BE2C (cell line): ENCODE results near the gene UGT2A3.
"Not testable (repeated sequence)": the region's sequence is repeated elsewhere in the genome, so short reads cannot be mapped to it uniquely, and the experiment has no call there.

Source experiments
- DNase-seq: peaks from one replicate; pipeline ENCODE4 v3.0.0-alpha.2; 2020
- H3K27me3 ChIP-seq: fragments of 250-450 bp; sonication (Bioruptor Pico); 2 replicates; pipeline ENCODE4 v1.5.1; 2020; ENCODE audit warnings: mild to moderate bottlenecking
- H3K36me3 ChIP-seq: fragments of 250-450 bp; sonication (Bioruptor Pico); 2 replicates; pipeline ENCODE4 v1.5.1; 2020; ENCODE audit warnings: mild to moderate bottlenecking
- H3K4me1 ChIP-seq: fragments of 250-450 bp; sonication (Bioruptor Pico); 2 replicates; pipeline ENCODE4 v1.5.1; 2020
- H3K4me3 ChIP-seq: 2 replicates; pipeline ENCODE4 v1.5.1; 2011; ENCODE audit warnings: low read depth, low read length
- H3K9me3 ChIP-seq: fragments of 250-450 bp; sonication (Bioruptor Pico); 2 replicates; pipeline ENCODE4 v1.5.1; 2020
- CTCF ChIP-seq: IDR thresholded peaks from 2 replicates; pipeline ENCODE4 v1.5.1; 2012; ENCODE audit warnings: mild to moderate bottlenecking, low read depth, low read length

Gene UGT2A3

DNA sequence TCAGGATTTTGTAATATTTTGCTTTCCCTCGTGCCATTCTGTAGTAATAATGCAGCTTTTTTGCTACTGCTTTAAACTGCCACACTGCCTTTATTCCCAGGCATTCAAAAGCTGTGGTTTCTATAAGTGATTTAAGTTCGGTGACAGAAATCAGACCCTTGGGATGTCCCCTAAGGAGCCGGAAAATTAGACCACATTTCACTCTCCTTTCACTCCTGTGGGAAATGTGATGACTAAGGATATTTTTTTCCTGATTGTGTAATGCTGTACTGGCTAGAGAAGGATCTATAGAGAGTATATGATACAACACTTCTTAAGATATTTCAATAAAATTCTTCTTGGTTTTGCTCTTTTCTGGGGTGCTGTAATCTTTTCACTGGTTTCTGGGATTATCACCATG, 24.4 kb downstream of the UGT2A3 start:
- H3K4me1 ChIP-seq, result no peaks in the 10 kb centered on the region
- no peak for DNase-seq
- TF ChIP-seq CTCF, result no peak
- no peaks in the 10 kb centered on the region for H3K9me3 ChIP-seq
- no peaks in the 10 kb centered on the region for H3K36me3 ChIP-seq
- no peaks in the 10 kb centered on the region for H3K27me3 ChIP-seq
- H3K4me3 ChIP-seq, result no peak overlapping the region

- not testable (repeated sequence) for DNase-seq, H3K9me3 ChIP-seq, H3K4me3 ChIP-seq, H3K4me1 ChIP-seq, H3K27me3 ChIP-seq, H3K36me3 ChIP-seq
These were observed 29.4 kb downstream of the UGT2A3 start for GRCh38 chr4:68922202-68922601.

DNA sequence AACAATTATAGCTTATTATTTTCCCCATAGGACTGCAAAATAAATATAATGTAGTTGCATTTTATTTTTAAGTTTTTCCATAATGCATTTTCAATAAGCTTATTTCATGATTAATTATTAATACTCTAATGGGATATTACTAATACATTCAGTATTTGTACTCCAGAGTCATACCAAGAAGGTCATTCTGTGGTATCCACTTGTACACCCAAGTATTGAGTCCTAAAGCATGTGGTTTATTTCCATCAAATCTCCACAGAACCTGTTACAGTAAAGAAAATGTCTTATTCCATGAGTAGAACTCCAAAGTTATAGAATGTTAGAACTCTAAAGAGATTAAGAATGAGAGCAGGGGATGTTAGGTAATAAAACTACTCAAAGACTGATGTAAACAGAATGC, 30.6 kb downstream of the UGT2A3 start:
- no peaks in the 10 kb centered on the region for H3K36me3 ChIP-seq
- no peak for TF ChIP-seq CTCF
- no peaks in the 10 kb centered on the region for H3K4me1 ChIP-seq
- no peak for DNase-seq
- no peaks in the 10 kb centered on the region for H3K27me3 ChIP-seq
- H3K4me3 ChIP-seq, result no peak overlapping the region
- no peaks in the 10 kb centered on the region for H3K9me3 ChIP-seq

DNA sequence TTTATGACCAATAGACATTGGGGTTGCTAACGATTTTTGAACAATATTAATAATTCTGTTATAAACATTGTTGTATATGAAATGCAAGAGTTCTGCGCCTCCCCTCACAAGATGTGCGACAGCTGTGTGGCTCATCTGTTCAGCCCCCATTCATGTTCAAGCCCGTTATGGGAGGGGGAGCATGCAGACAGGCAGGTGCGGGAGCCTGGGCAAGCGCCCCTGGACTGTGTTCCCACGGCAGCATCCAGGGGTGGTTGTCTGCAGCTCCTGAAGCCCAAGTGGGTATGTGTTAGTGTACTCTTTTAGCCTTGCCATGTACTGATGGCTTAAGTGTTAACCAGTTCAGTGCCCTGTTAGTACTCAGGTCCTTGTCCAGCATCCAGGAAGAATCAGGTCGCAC, 34.6 kb downstream of the UGT2A3 start:
- no peak for DNase-seq
- no peak for TF ChIP-seq CTCF
- Histone ChIP-seq H3K36me3 (no peaks in the 10 kb centered on the region), H3K4me1 (no peaks in the 10 kb centered on the region), H3K27me3 (no peaks in the 10 kb centered on the region), H3K4me3 (no peak overlapping the region), H3K9me3 (no peaks in the 10 kb centered on the region)

- no peaks in the 10 kb centered on the region for H3K4me1 ChIP-seq
- H3K9me3 ChIP-seq, result no peaks in the 10 kb centered on the region
- H3K27me3 ChIP-seq, result no peaks in the 10 kb centered on the region
- H3K36me3 ChIP-seq, result no peaks in the 10 kb centered on the region
- H3K4me3 ChIP-seq, result no peak overlapping the region
- no peak for TF ChIP-seq CTCF
- no peak for DNase-seq
These were observed 38.8 kb downstream of the UGT2A3 start for GRCh38 chr4:68912807-68913206.

GRCh38 chr4:68909385-68909784, 42.2 kb downstream of the UGT2A3 start:
- no peaks in the 10 kb centered on the region for H3K27me3 ChIP-seq
- H3K4me1 ChIP-seq, result no peaks in the 10 kb centered on the region
- no peak for DNase-seq
- no peak overlapping the region for H3K4me3 ChIP-seq
- H3K36me3 ChIP-seq, result no peaks in the 10 kb centered on the region
- no peaks in the 10 kb centered on the region for H3K9me3 ChIP-seq
- no peak for TF ChIP-seq CTCF
